ENCODE data around the gene UNCX.
A peak's percentile ranks its signal among the peaks of the same experiment; 100 is the strongest.

Gene UNCX

DNA sequence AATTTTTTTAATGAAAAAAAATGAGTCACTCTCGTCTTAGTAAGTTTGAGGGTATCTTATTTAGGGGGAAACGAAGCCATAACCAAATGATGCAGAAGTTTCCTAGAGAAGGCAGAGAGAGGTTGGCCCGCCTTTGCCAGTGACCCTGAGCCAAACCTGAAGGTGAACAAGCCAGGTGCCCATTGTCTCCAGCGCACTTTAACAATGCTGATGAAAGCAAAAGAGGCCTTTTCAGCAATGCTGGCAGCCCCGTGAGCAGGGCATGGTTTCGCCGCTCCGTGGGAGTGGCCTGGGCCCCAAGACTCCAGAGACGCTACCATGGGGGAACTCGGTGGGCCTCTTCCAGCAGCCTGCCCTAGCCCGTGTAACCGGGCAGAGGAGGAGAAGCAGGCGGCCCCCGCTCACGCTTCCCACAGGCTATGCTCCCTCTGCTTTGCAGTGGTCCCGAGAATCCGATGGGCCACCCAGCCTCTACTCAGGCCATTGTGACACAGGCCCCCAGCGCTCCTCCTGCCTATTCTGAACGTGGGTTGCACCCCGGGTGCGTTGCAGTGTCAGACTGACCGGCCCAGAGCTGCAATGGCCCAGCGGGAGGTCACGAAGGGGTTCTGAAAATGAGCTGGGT is 14.0 kb upstream of the UNCX start:
- DNase-seq: no peak

DNA sequence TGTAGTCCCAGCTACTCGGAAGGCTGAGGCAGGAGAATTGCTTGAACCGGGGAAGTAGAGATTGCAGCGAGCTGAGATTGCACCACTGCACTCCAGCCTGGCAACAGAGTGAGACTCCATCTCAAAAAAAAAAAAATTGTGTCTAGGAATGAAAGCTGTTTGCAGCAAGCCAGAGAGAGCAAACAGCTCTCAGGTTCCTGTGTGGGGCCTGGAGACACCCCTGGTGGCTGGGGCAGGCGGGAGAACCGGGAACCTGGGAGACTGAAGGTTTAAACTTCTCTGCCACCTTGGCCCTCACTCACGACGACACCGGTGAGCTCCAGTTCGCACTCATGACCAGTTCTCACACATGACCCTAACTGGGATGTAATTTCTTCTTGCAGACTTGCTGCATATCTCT is 13.2 kb upstream of the UNCX start:
- DNase-seq: no peak

DNA sequence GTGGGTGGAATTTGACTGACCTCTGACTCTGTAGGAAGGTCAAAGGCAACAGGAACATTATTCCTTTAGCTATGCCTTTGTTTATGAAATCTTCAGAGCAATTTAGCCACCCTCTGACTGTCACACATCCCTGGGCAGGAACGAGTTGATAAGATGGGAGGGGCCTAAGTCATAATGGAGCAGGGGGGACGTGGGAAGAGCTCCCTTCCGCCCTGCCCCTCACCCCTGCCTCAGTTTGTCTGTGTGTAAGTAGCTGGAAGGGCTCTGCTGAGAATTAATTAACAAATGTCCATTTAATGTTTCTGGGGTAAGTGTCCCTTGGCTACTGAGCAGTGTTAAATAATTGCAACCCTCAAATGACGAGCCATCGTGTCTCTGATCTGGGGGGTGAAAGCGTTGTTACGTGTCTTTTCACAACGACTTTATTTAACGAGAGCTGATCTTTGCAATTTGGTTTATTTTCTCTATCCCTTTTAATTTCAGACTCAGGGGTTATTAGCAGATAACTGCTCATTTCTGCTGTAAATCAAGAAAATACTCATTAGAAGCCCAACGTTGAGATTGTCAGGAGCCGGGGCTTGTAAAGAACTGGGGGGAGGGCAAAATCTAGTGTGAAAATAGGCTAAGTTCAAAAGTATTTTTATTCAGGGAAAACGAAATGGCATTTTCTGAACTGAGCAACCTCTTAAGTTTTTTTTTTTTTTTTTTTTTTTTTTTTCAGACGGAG is 12.5 kb upstream of the UNCX start:
- no peak for DNase-seq

DNA sequence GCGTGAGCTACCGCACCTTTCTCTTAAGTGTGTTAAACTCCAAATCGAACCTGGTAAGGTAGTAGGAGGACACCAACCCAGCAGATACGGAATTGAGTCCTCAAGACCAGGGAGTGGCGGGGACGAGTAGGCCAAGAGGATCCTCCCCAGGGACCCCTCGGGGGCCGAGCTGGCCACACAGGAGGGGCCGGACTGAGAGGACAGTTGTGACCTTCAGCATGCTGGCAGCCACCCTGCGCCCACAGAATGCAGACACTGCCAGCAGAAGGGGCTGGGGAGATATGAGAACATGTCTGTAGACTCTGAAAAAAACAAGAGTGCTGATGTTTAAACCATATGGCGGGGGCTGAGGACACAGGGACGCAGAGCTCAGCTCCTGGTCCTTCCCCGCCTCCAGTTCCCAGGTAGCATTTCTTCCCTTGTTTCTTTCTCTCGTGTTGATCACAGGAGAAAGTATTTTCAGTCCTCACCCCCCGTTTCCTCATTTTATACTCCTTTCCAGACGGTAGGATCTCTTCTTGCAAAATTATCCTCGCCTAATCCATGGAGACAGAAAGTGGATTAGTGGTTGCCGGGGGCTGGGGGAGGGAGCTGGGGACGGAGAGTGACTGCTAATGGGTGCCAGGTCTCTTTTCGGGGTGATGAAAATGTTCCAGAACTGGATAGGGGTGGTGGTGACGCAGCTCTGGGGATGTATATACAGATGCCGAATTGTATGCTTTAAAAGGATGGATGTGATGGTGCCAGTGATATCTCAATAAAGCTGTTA is 11.5 kb upstream of the UNCX start:
- no peak for DNase-seq

DNA sequence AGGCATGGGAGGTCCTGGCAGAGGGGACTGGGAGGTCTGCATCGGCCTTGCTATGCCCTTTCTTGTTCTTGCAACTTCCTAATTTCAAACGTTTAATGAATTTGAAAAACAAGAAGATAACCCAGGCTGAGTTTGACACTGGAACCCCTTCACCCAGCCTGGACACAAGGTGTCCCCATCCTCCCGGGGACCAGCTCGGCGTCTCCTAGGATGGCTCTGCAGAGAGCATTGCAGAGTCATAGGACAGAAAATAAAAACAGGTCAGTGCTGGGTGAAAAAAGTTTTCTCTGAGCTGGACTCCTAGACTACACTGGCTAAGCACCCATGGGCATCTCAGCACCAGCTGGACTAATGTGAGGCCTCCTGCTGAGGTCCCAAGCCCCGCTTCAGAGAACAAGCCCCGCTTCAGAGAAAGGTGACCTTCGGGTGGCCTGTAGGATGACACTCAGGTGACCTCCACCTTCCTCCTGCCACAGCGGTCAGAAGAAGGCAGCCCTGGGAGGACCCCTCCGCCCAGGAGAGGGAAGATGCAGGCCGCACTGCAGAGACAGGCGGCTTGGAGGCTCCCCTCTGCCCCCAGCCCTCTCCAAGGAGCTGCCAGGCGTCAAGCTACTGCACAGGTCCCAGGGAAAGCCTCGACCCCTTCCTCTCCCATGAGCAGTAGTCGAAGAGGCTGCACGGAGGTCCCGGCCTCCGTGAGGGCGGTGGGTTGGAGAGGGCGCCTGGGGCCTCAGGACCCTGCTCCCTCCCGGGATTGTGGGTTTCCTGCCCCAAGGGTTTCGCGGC is 9.3 kb upstream of the UNCX start:
- DNase-seq: no peak

DNA sequence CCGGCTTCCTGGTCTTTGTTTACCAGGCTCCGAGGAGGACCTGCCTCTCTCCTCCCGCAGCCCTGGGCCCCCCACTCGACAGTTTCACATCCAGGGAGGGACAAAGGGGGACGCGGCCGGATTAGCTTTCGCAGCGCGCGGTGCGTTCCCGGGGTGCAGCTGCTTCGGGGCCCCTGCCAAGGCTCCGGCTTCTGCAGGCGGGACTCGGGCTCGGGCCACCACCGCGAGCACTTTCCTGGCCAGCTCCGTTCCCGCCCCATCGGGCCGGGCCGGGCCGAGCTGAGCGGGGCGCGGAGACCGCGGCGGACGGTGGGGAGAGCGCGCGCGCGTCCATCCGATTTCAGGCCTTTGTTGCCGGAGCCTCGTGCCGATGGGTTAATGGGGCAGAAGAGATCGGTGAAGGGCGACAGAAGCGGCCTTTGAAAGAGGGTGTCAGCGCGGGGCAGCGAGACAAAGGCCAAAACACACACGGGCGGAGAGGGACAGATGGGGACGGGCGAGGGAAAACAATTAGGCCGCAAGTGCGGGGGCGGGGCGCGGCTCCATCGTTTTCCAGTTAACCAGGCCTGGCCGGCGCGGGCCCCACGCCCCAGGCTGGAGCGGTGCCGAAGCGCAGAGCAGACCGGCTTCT is 8.5 kb upstream of the UNCX start:
- DNase-seq: no peak

DNA sequence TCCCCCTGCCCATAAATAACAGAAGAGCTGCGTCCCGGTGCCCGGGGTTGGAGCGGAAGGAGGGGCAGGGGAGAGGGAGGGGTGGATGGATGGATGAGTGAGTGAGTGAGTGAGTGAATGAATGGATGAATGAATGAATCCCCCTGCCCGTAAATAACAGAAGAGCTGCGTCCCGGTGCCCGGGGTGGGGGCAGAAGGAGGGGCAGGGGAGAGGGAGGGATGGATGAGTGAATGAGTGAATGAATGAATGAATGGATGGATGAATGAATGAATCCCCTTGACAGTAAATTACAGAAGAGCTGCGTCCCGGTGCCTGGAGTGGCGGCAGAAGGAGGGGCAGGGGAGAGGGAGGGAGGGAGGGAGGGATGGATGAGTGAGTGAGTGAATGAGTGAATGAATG is 7.6 kb upstream of the UNCX start:
- DNase-seq: no peak

DNA sequence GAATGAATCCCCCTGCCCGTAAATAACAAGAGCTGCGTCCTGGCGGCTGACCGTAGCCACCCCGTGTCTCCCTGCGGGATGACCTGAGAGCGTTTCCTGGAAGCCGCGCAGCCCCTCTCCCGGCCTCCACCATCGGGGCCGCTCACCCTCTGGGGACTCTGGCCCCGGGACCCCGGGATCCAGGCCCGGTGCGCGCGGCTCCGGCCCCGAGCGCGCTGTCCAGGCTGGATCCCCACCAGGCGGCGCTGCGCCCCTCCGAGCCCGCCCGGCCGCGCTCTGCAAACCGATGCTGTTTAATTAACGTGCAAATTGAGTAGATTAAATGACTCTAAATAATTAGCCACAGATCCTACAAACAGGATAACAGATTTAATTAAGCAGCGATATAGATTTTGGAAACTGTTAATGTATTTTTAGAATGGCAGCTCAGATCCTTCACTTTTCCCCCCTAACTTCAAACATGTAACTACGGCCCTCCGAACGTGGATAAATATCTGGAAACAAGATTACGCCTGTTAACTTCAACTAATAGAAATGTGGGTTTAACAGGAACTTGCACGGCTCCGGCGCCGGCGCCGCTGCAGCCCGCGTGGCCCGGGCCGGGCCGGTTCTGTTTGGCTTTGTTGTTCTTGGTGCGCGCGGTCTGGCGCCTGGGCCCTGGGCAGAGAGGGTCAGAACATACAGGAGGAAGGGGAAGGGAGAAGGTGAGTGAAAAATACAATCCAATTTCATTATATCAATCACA is 7.1 kb upstream of the UNCX start:
- DNase-seq: peak; percentile 18

DNA sequence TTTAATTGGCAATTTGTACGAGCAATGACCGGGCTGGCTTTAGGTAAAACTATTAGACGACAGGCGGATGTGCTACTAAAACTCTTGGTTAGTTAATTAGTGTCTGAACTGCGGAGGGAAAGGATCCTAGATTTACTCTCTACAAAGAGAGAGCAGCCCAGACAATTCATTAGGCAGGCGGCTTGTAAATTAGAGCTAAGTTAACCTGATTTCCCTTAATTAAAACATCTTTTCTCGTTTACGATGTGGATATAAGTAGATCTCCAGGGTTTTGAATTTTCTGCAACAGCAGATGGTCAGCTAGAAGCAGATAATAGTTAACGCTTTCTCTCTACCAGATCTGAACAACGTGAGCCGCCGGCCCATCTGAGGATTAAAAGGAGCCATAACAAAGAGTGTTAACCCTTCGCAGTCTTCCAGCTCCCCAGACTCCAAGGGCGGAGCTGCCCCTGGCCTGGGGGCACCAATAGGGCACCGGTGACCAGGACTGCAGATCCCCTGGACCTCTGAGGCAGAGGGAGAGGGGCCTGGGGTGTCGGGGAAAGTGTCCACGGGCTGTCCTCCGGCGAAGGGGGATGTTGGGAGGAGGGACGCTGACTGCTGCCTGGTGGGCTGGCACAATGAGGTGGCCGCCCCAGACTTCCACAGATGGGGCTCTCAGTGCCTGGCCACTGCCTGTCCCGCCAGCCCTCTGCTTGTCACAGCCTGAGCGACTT is 6.3 kb upstream of the UNCX start:
- DNase-seq: no peak

DNA sequence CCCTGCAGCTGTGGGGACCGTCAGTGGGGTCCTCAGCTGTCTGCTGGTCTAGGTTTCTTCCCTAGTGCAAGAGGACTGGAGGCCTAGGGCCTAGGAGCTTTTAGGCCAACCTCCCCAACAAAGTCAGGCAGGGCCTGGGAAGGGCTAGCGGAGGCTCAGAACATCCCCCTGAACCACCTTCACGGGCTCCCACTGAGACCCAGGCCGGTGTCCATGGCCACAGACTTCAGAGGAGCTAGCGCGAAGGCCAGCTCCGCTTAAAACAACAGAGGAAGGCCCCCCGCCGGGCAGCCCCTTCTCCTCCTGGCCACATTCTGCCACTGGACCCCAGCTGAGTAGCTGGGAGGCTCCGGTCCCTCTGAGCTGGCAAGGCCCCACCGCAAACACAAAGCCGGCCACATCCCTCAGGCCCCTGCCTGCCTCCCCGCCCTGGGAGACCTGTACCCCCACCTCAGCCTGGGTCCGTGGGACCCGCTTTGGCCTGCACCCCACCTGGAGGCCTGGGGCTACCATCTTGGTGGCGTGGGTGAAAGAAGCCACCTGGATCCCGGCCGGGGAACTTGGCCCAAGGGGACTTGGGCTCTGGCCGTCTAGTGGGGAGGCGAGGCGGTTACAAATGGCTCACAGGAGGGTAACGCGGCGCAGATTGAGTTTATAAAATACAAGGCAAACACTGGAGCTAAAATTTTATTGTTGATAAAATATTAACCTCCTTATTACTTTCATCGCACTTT is 5.4 kb upstream of the UNCX start:
- DNase-seq: no peak

DNA sequence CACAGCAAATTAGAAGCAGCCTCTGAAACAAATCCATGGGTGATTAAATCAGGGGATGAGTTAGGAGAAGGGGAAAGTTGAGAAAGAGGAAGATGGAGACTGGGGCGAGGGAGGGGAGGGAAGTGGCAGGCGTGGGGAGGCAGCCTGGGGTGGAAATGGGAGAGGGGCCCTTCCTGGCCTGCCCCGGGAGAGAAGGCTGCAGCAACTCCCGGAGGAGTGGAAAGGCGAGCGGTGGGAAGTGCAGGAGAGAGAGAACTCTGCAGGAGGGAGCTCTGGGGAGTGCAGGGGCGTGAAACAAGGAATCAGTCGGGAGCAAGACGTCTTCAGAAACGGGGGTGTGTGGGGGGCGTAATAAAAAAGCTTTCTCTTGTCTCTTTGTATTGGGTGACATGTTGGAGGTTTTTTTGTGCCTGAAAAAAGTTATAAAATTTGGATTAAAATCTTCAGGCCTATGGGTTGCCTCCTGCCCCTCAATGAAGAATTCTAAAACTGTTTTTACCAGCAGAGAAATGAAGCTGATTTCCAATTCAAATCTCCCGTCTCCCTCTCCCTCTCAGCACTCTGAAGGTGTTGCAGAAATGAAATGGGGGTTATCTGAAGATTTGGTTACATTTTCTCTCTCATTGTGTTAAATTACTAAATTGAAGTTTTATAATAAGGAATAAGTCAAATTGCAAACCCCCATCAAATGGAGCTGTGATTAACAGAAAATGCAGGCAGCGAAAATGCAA is 4.7 kb upstream of the UNCX start:
- DNase-seq: no peak

DNA sequence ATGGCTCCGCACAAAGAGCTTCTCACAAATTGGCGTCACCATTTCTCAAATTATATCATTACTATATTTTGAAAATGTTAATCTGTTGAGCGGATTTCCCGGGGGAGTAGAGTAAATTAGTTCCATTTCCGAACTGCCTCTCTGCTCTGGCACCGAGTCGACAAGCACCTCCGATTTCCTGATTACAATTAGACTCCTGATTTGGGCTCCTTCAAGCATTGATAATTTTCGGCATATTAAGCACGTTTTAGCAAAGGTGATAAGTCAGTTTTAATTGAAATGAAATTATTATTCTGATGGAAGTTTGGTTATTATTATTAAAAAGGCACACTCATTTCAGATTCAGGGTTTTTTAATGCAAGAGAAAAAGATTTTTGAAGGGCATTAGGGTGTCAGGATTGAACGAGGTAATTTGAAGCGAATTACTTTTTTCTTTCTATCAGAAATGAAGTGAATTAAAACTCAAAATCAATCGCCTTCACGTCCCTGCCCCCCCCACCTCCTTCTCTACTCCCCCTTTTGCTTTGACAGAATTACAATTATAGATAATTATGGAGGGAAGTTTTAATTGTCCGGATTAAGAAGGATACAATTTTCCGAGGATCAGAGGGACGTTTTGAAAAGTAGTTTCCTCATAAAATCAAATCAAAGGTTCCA is 4.0 kb upstream of the UNCX start:
- DNase-seq: no peak

DNA sequence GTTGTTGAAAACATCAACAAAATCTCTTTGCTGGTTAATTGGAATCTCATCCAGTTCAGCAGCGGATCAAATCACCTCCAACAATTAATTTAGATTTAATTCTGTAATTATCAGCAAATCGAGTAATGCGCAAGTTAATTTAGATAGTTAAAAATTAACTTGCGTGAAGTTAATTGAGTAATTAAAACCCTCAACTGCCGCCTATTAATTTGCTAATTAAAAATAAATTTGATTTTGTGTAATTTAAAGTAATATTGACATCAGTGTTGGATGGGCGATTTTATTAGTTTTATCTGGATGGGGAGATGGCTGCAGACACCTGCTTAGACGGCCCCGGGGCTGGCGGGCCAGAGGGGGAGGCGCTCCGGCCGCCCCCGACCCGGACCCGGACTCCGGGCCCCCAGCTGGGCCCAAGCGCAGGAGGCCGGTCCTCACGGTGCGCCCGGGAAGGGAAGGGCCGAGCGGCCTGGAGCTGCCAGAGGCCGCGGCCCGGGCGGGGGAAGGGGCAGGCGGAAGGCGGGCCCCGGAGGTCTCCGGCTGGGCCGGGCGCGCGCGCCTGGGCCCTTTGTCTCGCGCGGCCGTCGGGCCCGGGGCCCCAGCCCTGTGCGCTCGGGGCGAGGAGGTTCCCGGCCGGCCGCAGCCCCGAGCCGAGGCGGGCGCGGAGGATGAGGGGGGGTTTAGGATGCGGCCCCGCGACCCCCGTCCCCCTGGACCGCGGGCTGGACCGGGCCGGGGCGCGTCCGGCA is 3.3 kb upstream of the UNCX start:
- DNase-seq: no peak

DNA sequence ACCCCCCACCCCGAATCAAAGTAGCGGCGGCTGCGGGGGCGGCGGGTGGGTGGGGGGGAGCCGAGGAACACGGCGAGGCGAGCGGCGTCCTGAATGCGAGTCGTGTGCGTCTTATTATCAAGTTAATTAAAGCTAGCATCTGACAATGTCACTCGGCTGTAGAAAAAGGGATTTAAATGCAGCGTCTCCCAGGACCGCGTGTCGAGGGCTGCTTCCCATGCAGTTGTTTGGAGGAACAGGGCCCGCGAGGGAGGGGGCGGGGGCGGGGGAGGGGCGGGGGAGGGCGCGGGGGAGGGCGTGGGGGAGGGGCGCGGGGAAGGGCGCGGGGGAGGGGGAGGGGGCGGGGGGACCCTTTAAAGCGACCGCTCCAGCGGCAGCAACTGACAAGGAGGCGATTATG is 2.7 kb upstream of the UNCX start:
- DNase-seq: no peak

DNA sequence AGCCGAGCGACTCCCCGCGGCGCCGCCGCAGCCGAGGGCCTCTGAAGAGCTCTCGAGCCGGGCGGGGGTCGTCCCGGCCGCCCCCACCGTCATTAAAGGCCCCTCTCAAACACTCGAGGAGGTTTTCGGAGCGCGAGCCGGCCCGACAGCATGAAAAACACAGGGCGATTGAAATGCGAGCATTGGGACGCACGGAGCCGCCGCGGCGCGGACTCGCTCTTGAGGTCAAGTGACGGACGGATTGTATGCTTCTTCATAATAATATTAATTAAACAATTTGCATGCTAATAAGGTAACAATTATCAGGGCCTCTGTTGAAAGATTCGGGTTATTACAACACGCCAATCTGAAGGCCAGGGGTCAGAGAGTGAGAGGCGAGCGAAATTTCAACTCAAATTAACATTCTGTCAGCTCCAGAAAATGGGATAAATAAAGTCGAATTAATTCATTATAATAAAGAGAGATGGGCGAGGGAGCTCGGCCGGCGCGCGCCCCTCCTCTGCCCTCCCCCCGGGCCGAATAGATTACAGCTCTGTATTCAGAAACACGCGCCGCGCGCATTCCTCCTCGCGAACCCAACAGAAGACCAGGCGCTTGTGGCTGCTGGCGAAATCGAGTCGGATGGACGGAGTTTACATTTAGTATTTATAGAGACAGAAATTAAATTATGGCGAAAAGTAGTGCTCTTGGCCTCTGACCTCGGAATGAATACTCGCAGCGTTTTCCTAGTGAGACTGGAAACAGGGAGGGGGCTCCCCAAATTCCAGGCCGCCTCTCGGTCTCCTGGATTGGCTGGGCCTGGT is 2.1 kb upstream of the UNCX start:
- DNase-seq: no peak

DNA sequence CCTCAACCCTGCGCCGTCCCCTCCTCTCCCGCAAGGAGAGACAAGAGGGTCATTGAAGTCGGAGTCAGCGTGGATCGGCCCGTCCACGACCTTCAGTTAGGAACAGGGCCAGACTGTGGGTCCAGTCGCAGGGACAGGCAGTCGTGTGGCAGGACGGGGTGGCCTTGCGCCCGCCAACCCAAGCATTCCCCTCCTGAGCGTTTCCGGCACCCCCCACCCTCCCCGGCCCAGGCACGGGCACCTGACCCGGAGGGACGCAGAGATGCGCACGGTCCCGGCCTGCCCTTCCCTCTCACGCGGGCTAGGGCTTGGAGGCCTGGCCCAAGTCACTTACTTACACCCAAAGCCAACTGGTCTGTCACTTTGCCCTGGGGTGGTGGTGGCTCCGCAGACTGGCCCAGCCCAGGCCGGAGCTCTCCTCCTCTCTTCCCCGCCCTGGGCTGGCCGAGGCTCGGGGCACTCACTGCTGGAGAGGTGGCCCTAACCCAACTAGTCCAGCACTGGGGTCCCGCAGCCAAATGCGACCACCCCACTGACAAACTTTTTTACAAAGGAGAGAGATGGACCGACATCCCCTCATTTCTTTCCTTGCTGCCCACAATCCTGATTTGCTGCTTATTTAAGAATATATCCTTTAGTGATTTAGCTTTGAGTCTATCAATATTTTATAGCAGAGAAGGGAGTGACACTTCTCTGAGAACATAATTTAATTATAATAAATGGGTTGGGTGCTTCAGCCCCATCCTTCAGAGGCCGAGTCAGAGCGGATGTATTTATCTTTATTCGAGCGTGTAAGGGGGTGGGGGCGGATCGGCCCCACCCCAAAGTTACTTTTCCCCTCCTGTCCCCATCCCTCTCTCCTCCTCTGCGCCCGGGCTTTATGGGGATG is 1.2 kb upstream of the UNCX start:
- no peak for DNase-seq

DNA sequence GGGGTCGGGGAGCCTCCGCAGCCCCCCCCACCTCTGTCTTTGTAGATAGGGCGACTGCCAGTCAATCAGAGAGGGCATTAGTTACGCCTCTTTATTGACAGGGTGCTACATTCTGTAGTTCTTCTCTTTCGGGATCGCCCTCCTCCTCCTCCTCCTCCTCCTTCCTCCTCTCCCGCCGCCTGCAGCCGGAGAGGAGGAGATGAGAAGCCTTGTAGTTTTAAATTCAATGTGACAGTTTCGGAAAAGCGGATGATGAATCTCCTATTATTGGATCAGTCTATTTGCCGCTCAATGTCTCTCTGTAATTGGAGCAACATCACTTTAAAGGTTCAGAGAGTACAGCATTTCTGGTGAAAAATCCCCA is 587 bp upstream of the UNCX start:
- DNase-seq: no peak
